GM20000 (cell line): Measurements from ENCODE around the gene HNRNPU.

Experiments used
- DNase-seq: peaks from one replicate; pipeline ENCODE4 v3.0.0; 2012; ENCODE audit warnings: low spot score
- CTCF ChIP-seq: IDR thresholded peaks from 2 replicates; pipeline ENCODE4 v1.5.1; 2012; ENCODE audit warnings: mild to moderate bottlenecking, control low read depth; ENCODE audit errors: extremely low read depth, missing control alignments

HNRNPU gene

GRCh38 chr1:244864253-244865027, at the start of gene HNRNPU:
HNRNPU (minus strand) TSS chr1:244864543; CDS start chr1:244864307, 236 bp downstream.
- DNase-seq = peak; percentile 94
- no peak for TF ChIP-seq CTCF

- no peak for DNase-seq
- TF ChIP-seq CTCF = no peak
Measured at GRCh38 chr1:244913806-244914205, 49.5 kb upstream of the HNRNPU start.

GRCh38 chr1:244904119-244904518, 39.8 kb upstream of the HNRNPU start:
- no peak for TF ChIP-seq CTCF
- no peak for DNase-seq

GRCh38 chr1:244901400-244902015, 37.2 kb upstream of the HNRNPU start:
- TF ChIP-seq CTCF = no peak
- no peak for DNase-seq

GRCh38 chr1:244897476-244898254, 33.3 kb upstream of the HNRNPU start:
- DNase-seq = no peak

GRCh38 chr1:244896550-244896949, 32.2 kb upstream of the HNRNPU start:
- TF ChIP-seq CTCF = no peak
- no peak for DNase-seq

More at GRCh38 chr1:244897476-244898254, 33.3 kb upstream of the HNRNPU start:
- no peak for TF ChIP-seq CTCF

GRCh38 chr1:244893836-244894235, 29.5 kb upstream of the HNRNPU start:
- TF ChIP-seq CTCF = no peak
- no peak for DNase-seq
